NB4 (cell line): ENCODE measurements around the gene MSANTD1.

Experiments
- DNase-seq: peaks from one replicate; pipeline ENCODE4 v3.0.0; 2010; ENCODE audit warnings: low read depth
- H3K4me3 ChIP-seq: one replicate; pipeline ENCODE4 v1.5.1; 2011; ENCODE audit warnings: mild to moderate bottlenecking, low read depth, low read length, moderate library complexity
- MYC ChIP-seq: IDR thresholded peaks from 2 replicates; pipeline ENCODE4 v1.6.1; 2011; ENCODE audit warnings: low read depth, low read length
- POLR2A ChIP-seq: IDR thresholded peaks from 2 replicates; pipeline ENCODE4 v1.6.1; 2011; ENCODE audit warnings: mild to moderate bottlenecking; ENCODE audit not compliant: insufficient read length; ENCODE audit errors: extremely low read depth
- TF ChIP-seq, protein P1 (sequence below): IDR thresholded peaks from 2 replicates; pipeline ENCODE4 v1.6.1; 2011; ENCODE audit warnings: low read depth, low read length
- TF ChIP-seq, protein P2 (sequence below): IDR thresholded peaks from one replicate; pipeline ENCODE4 v1.5.1; 2012; ENCODE audit warnings: low read depth, low read length

MSANTD1 gene

DNA sequence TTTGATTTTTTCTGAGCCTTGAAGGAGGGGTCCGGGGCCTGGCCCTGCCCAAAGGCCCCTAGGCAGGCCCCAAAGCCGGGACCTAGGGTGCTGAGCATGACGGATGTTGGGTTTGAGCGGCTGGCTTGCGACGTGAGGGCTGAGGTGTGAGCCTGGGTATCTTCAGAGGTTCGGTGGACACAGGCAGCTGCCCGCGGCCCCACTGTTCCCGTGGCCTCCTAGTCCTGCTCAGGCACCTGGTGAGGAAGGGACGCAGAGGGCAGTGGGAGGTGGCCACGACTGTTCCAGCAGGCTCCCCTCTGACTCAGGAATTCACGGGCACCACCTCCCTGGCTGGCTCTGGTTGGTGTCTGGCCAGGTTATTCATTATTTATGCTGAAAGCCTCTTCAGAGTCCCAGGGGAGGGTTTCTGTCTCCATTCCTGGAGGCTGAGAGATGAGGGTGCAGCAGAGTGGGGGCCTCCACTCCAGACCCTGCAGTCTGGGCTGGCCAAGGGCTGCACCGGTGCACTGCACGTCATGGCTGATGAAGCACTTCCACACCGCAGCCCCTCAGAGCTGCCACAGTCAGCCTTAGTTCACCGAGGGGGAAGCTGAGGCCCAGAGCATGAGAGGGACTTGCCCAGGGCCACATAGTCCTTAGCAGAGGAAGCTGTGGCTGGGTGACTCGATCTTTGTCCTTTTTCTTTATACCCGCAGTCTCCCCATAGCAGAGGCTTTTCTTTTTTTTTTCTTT is 2.2 kb downstream of the MSANTD1 start:
- TF ChIP-seq MYC = no peak
- TF ChIP-seq, protein P1, sequence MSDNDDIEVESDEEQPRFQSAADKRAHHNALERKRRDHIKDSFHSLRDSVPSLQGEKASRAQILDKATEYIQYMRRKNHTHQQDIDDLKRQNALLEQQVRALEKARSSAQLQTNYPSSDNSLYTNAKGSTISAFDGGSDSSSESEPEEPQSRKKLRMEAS = no peak
- TF ChIP-seq POLR2A = no peak
- TF ChIP-seq, protein P2, sequence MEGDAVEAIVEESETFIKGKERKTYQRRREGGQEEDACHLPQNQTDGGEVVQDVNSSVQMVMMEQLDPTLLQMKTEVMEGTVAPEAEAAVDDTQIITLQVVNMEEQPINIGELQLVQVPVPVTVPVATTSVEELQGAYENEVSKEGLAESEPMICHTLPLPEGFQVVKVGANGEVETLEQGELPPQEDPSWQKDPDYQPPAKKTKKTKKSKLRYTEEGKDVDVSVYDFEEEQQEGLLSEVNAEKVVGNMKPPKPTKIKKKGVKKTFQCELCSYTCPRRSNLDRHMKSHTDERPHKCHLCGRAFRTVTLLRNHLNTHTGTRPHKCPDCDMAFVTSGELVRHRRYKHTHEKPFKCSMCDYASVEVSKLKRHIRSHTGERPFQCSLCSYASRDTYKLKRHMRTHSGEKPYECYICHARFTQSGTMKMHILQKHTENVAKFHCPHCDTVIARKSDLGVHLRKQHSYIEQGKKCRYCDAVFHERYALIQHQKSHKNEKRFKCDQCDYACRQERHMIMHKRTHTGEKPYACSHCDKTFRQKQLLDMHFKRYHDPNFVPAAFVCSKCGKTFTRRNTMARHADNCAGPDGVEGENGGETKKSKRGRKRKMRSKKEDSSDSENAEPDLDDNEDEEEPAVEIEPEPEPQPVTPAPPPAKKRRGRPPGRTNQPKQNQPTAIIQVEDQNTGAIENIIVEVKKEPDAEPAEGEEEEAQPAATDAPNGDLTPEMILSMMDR = no peak
- no peak for DNase-seq
- H3K4me3 ChIP-seq = no peak overlapping the region

GRCh38 chr4:3251691-3252479 is 2.9 kb downstream of the MSANTD1 start:
- DNase-seq = no peak
- H3K4me3 ChIP-seq = no peak overlapping the region
- TF ChIP-seq MYC (no peak), POLR2A (no peak)
- TF ChIP-seq, protein P2 = no peak
- TF ChIP-seq, protein P1 = no peak

DNA sequence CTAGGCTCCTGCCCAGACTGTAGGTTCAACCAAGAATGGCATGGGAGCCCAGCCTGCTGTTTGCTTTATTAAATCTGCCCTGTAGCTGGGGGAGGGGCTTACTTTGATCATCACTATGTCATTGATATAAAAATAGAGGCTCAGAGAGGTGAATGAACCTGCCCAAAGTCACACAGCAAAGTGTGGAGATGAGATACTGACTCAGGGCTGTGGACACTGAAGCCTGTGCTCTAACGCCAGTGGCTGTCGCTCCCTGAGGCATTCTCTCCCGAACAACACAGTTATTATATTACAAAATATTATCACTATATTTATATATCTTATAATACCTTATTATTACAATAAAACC is 3.5 kb downstream of the MSANTD1 start:
- DNase-seq = no peak
- no peak for TF ChIP-seq POLR2A
- TF ChIP-seq, protein P2 = no peak
- TF ChIP-seq, protein P1 = no peak
- TF ChIP-seq MYC = no peak
- H3K4me3 ChIP-seq = no peak overlapping the region

- TF ChIP-seq, protein P1 = no peak
- TF ChIP-seq, protein P2 = no peak
- TF ChIP-seq POLR2A (no peak), MYC (no peak)
- DNase-seq = no peak
- no peak overlapping the region for H3K4me3 ChIP-seq
Measured at GRCh38 chr4:3252831-3253641, 4.1 kb downstream of the MSANTD1 start.

DNA sequence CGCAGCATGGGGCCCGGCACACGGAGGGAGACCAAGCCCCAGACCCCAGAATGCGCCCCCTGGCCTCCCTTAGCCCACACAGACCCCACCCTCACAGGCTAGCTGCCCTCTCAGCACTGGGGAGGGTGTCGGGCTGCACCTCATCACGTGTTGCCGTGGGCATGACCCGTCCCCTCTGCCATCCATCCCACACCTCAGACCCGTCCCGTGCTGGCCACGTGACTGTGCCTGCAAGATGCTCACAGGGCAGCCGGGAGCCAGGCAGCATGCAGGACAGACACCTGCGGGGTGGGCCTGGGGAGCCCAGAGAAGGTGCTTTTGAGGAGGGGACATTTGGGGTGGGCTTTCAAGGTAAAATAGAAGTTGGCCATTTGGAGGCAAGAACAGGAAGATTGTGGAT is 4.8 kb downstream of the MSANTD1 start:
- TF ChIP-seq, protein P1 = no peak
- TF ChIP-seq MYC = no peak
- TF ChIP-seq, protein P2 = no peak
- TF ChIP-seq POLR2A = no peak
- no peak for DNase-seq
- H3K4me3 ChIP-seq = no peak overlapping the region
